NB4 (cell line): Measurements from ENCODE around the gene VAMP7.
A peak's percentile ranks its signal among the peaks of the same experiment; 100 is the strongest.
"Not testable (repeated sequence)": the region's sequence is repeated elsewhere in the genome, so short reads cannot be mapped to it uniquely, and the experiment has no call there.

Experiments
- DNase-seq: peaks from one replicate; pipeline ENCODE4 v3.0.0; 2010; ENCODE audit warnings: low read depth
- H3K4me3 ChIP-seq: one replicate; pipeline ENCODE4 v1.5.1; 2011; ENCODE audit warnings: mild to moderate bottlenecking, low read depth, low read length, moderate library complexity
- MYC ChIP-seq: IDR thresholded peaks from 2 replicates; pipeline ENCODE4 v1.6.1; 2011; ENCODE audit warnings: low read depth, low read length
- POLR2A ChIP-seq: IDR thresholded peaks from 2 replicates; pipeline ENCODE4 v1.6.1; 2011; ENCODE audit warnings: mild to moderate bottlenecking; ENCODE audit not compliant: insufficient read length; ENCODE audit errors: extremely low read depth
- TF ChIP-seq, protein P1 (sequence below): IDR thresholded peaks from one replicate; pipeline ENCODE4 v1.5.1; 2012; ENCODE audit warnings: low read depth, low read length
- TF ChIP-seq, protein P2 (sequence below): IDR thresholded peaks from 2 replicates; pipeline ENCODE4 v1.6.1; 2011; ENCODE audit warnings: low read depth, low read length

Gene VAMP7

DNA sequence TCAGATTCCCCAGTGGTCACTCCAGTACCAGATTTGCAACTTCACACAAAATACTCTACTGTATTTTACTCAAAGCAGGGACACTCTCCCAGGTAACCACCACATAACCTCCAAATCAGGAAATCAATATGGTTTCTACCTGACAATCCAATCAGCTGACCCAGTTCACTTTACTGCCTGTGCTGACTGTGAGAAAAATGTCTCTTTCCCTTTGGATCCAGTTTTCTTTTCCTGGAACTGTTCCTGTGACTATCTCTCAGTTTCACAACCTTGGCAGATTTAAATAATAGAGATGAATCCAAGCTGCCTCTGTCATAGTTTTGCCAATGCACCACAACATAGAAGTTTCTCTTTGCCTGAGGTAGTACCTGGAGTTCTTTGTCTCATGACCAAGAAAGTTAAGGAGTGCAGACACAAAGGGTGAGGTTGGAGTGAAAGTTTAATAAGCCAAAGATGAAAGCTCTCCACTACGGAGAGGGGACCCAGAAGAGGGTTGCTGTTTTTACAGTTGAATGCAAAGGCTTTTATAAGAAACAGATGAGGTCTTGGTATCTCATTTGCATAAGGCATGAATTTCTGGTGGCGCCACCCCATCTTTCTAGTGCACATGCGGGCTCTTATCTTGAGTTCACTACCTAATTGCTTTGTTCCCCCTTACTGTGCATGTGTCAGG lies 86.6 kb downstream of the VAMP7 start:
- DNase-seq = no peak
- no peak overlapping the region for H3K4me3 ChIP-seq
- TF ChIP-seq MYC (no peak), POLR2A (no peak)
- TF ChIP-seq, protein P1, sequence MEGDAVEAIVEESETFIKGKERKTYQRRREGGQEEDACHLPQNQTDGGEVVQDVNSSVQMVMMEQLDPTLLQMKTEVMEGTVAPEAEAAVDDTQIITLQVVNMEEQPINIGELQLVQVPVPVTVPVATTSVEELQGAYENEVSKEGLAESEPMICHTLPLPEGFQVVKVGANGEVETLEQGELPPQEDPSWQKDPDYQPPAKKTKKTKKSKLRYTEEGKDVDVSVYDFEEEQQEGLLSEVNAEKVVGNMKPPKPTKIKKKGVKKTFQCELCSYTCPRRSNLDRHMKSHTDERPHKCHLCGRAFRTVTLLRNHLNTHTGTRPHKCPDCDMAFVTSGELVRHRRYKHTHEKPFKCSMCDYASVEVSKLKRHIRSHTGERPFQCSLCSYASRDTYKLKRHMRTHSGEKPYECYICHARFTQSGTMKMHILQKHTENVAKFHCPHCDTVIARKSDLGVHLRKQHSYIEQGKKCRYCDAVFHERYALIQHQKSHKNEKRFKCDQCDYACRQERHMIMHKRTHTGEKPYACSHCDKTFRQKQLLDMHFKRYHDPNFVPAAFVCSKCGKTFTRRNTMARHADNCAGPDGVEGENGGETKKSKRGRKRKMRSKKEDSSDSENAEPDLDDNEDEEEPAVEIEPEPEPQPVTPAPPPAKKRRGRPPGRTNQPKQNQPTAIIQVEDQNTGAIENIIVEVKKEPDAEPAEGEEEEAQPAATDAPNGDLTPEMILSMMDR = no peak
- TF ChIP-seq, protein P2, sequence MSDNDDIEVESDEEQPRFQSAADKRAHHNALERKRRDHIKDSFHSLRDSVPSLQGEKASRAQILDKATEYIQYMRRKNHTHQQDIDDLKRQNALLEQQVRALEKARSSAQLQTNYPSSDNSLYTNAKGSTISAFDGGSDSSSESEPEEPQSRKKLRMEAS = no peak

DNA sequence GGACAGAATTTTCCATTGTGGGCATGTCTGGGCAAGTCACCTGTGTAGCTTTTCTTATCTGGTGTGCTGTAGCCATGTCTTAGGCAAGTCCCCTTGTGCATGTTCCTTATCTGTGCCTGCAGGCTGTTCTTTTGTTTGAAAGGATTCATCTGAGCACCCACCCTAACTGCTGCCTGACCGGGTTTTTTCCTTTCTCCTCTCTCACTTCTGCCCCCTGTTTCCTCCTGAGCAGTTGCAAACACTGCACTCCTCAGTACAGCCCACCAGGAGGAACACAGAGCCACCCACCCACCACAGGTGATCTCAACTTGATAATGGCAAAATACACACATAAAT lies 87.1 kb downstream of the VAMP7 start:
- no peak for DNase-seq
- H3K4me3 ChIP-seq = no peak overlapping the region
- TF ChIP-seq, protein P2 = no peak
- TF ChIP-seq POLR2A = no peak
- TF ChIP-seq MYC = no peak
- TF ChIP-seq, protein P1 = no peak

DNA sequence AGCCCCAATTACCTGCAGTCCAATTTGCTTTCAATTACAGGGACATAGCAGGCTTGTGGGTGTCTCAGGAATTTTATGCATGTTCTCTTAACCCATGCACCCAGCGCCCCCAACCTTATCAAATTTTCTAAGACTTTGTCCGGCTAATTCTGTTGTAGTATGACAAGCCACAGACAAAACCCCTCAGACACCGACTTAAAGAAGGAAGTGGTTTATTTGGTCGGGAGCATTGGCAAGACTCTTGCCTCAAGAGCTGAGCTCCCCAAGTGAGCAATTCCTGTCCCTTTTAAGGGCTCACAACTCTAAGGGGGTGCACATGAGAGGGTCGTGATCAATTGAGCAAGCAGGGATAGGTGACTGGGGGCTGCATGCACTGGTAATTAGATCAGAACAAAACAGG lies 87.6 kb downstream of the VAMP7 start:
- TF ChIP-seq, protein P1 = no peak
- TF ChIP-seq, protein P2 = no peak
- TF ChIP-seq MYC (no peak), POLR2A (no peak)
- DNase-seq = peak; percentile 7
- H3K4me3 ChIP-seq = no peak overlapping the region

DNA sequence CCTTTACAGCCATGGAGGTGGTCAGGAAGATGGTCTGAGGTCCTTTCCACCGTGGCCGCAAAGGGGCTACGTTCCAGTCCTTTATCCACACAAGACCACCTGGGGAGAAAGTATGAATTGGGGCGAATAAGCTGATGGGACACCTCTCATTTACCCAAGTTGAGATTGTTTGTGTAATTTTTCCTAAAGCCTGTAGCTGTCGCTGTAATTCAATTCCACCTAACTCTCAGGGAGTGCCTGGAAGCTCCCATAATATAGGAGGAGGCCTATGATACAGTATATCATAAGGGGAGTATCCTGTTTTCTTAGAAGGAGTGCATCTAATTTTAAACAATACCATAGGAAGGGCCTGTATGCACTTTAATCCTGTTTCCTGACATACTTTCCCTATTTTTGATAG lies 90.5 kb downstream of the VAMP7 start:
- not testable (repeated sequence) for H3K4me3 ChIP-seq, DNase-seq

DNA sequence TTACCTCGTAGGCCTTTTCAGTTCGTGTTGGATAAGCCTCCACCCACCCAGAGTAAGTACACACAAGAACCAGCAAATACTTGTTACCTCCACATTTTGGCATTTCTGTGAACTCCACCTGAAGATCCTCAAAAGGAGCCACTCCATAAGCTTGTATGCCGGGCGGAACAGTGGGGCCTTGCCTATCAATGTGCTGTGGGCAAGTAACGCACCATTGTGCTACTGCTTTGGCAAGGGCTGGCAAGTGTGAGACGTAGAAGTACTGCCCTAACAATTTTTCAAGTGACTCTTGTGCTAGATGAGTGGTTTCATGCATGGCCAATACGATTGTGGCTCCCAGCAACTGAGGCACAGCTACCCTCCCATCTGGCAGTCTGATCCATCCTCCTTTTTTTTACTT lies 91.1 kb downstream of the VAMP7 start:
- not testable (repeated sequence) for H3K4me3 ChIP-seq, DNase-seq

DNA sequence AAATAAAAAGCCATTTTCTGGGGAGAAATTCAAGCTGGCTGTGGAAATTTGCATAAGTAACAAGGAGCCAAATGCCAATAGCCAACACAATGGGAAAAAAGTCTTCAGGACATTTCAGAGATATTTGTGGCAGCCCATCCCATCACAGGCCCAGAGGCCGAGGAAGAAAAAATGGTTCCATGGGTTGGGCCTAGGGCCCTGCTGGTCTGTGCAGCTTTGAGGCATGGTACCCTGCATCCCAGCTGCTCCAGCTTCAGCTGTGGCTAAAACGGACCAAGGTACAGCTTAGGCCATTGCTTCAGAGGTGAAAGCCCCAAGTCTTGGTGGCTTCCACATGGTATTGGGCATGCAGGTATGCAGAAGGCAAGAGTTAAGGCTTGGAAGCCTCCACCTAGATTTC lies 102.2 kb downstream of the VAMP7 start:
- no peak overlapping the region for H3K4me3 ChIP-seq
- no peak for DNase-seq
- TF ChIP-seq, protein P1 = no peak
- TF ChIP-seq MYC (no peak), POLR2A (no peak)
- TF ChIP-seq, protein P2 = no peak

DNA sequence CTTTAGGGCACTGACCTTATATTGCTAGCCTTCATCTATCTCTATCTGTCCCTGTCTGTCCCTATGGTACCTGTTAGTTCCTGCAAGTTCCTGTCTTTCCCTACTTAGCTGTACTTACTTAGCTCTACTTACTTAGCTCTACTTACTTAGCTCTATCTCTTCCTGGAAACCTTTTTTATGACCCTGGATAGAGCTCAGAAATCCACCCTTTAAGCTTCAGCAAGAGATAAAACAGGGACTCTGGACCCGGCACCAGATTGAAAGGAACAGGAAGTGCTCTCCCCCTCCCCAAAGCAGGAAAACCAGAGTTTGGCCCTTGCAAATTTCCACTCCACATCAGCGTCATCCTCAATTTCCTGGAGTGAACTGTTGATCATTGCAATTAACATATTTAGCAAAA lies 104.1 kb downstream of the VAMP7 start:
- no peak for DNase-seq
- no peak overlapping the region for H3K4me3 ChIP-seq
- TF ChIP-seq MYC = no peak
- TF ChIP-seq, protein P1 = no peak
- TF ChIP-seq, protein P2 = no peak
- TF ChIP-seq POLR2A = no peak

DNA sequence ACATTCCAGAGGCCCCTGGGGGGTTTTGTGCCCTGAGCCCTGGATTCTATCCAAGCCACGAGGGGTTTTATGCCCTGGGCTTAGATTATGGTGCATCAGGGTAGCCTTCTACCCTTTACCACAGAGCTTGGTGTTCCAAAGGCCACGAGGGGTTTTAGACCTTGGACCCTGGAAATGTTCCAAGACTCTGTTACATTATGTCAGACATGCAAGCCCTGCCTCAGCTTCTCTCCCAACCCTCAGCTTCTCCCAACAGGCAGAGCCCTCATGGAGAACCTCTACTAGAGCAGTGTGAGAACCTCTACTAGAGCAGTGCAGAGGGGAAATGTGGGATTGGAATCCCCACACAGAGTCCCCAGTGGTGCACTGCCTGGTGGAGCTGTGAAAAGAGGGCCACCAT lies 105.8 kb downstream of the VAMP7 start:
- not testable (repeated sequence) for H3K4me3 ChIP-seq, DNase-seq
